NCI-H2171 (cell line): ENCODE results near the gene KCNMB3.
"Not testable (repeated sequence)": the region's sequence is repeated elsewhere in the genome, so short reads cannot be mapped to it uniquely, and the experiment has no call there.

Experiments
- DNase-seq: peaks from one replicate; lab custom pipeline; 2025; lab: John Stamatoyannopoulos, UW

Gene KCNMB3

GRCh38 chr3:179264449-179264848 is 13.5 kb upstream of the KCNMB3 start:
- no peak for DNase-seq

GRCh38 chr3:179263134-179263533 is 12.2 kb upstream of the KCNMB3 start:
- DNase-seq: no peak

- peak; percentile 68 for DNase-seq
Observed at GRCh38 chr3:179260949-179261765, 10.2 kb upstream of the KCNMB3 start.

- DNase-seq: not testable (repeated sequence)
Observed at GRCh38 chr3:179259959-179260756, 9.2 kb upstream of the KCNMB3 start.

- DNase-seq: no peak
Observed at GRCh38 chr3:179258820-179259219, 7.9 kb upstream of the KCNMB3 start.

- not testable (repeated sequence) for DNase-seq
Observed at GRCh38 chr3:179257742-179258141, 6.8 kb upstream of the KCNMB3 start.

- no peak for DNase-seq
Observed at GRCh38 chr3:179256813-179257212, 5.9 kb upstream of the KCNMB3 start.

GRCh38 chr3:179247289-179248015 is 3.5 kb downstream of the KCNMB3 start:
- DNase-seq: no peak

- DNase-seq: no peak
Observed at GRCh38 chr3:179244878-179245277, 6.0 kb downstream of the KCNMB3 start.

GRCh38 chr3:179242859-179243258 is 8.1 kb downstream of the KCNMB3 start:
- not testable (repeated sequence) for DNase-seq

- not testable (repeated sequence) for DNase-seq
Observed at GRCh38 chr3:179240299-179240698, 10.6 kb downstream of the KCNMB3 start.

- no peak for DNase-seq
Observed at GRCh38 chr3:179236669-179237301, 14.1 kb downstream of the KCNMB3 start.

GRCh38 chr3:179234199-179234598 is 16.7 kb downstream of the KCNMB3 start:
- no peak for DNase-seq

GRCh38 chr3:179233043-179233442 is 17.9 kb downstream of the KCNMB3 start:
- DNase-seq: no peak

GRCh38 chr3:179229177-179229576 is 21.7 kb downstream of the KCNMB3 start:
- DNase-seq: no peak

GRCh38 chr3:179227349-179227748 is 23.6 kb downstream of the KCNMB3 start:
- DNase-seq: no peak

- DNase-seq: no peak
Observed at GRCh38 chr3:179224584-179224983, 26.3 kb downstream of the KCNMB3 start.

GRCh38 chr3:179223548-179223947 is 27.4 kb downstream of the KCNMB3 start:
- DNase-seq: no peak

GRCh38 chr3:179218213-179218612 is 32.7 kb downstream of the KCNMB3 start:
- not testable (repeated sequence) for DNase-seq

GRCh38 chr3:179215550-179215949 is 35.4 kb downstream of the KCNMB3 start:
- not testable (repeated sequence) for DNase-seq

- no peak for DNase-seq
Observed at GRCh38 chr3:179200790-179201189, 50.1 kb downstream of the KCNMB3 start.

- no peak for DNase-seq
Observed at GRCh38 chr3:179196700-179197099, 54.2 kb downstream of the KCNMB3 start.
